Measurements from ENCODE around the gene CACNA1B.

Gene CACNA1B

GRCh38 chr9:137919649-137920141, 42.1 kb downstream of the CACNA1B start:
- H3K27me3 ChIP-seq (ENCODE audit: control insufficient read depth, insufficient read depth, low read length) = no peaks in the 10 kb centered on the region
- H3K9me3 ChIP-seq (ENCODE audit: control insufficient read depth, low read length) = no peaks in the 10 kb centered on the region
- H3K36me3 ChIP-seq (ENCODE audit: control insufficient read depth, insufficient read depth, low read length) = no peaks in the 10 kb centered on the region
- H3K4me1 ChIP-seq (ENCODE audit: control insufficient read depth, insufficient read depth, low read length) = no peaks in the 10 kb centered on the region
- H3K9ac ChIP-seq (ENCODE audit: low read length) = no peak overlapping the region
- no peak overlapping the region for H3K4me3 ChIP-seq (ENCODE audit: low read length)

GRCh38 chr9:137920753-137921152, 43.2 kb downstream of the CACNA1B start:
- Histone ChIP-seq H3K4me1 (ENCODE audit: control insufficient read depth, insufficient read depth, low read length) (no peaks in the 10 kb centered on the region), H3K9ac (ENCODE audit: low read length) (no peak overlapping the region), H3K9me3 (ENCODE audit: control insufficient read depth, low read length) (no peaks in the 10 kb centered on the region), H3K4me3 (ENCODE audit: low read length) (no peak overlapping the region), H3K36me3 (ENCODE audit: control insufficient read depth, insufficient read depth, low read length) (no peaks in the 10 kb centered on the region), H3K27me3 (ENCODE audit: control insufficient read depth, insufficient read depth, low read length) (no peaks in the 10 kb centered on the region)

- Histone ChIP-seq H3K9ac (ENCODE audit: low read length) (no peak overlapping the region), H3K9me3 (ENCODE audit: control insufficient read depth, low read length) (no peaks in the 10 kb centered on the region), H3K27me3 (ENCODE audit: control insufficient read depth, insufficient read depth, low read length) (no peaks in the 10 kb centered on the region), H3K4me3 (ENCODE audit: low read length) (no peak overlapping the region), H3K4me1 (ENCODE audit: control insufficient read depth, insufficient read depth, low read length) (no peaks in the 10 kb centered on the region), H3K36me3 (ENCODE audit: control insufficient read depth, insufficient read depth, low read length) (no peaks in the 10 kb centered on the region)
These were observed 46.6 kb downstream of the CACNA1B start for GRCh38 chr9:137924169-137924568.

GRCh38 chr9:137924761-137925369, 47.3 kb downstream of the CACNA1B start:
- H3K4me1 ChIP-seq (ENCODE audit: control insufficient read depth, insufficient read depth, low read length) = no peaks in the 10 kb centered on the region
- no peaks in the 10 kb centered on the region for H3K27me3 ChIP-seq (ENCODE audit: control insufficient read depth, insufficient read depth, low read length)
- H3K36me3 ChIP-seq (ENCODE audit: control insufficient read depth, insufficient read depth, low read length) = no peaks in the 10 kb centered on the region
- no peak overlapping the region for H3K9ac ChIP-seq (ENCODE audit: low read length)
- H3K9me3 ChIP-seq (ENCODE audit: control insufficient read depth, low read length) = no peaks in the 10 kb centered on the region
- H3K4me3 ChIP-seq (ENCODE audit: low read length) = no peak overlapping the region

GRCh38 chr9:137943655-137944054, 66.1 kb downstream of the CACNA1B start:
- no peak overlapping the region for H3K4me3 ChIP-seq (ENCODE audit: low read length)
- H3K36me3 ChIP-seq (ENCODE audit: control insufficient read depth, insufficient read depth, low read length) = no peaks in the 10 kb centered on the region

GRCh38 chr9:137945581-137945980, 68.0 kb downstream of the CACNA1B start:
- Histone ChIP-seq H3K27me3 (ENCODE audit: control insufficient read depth, insufficient read depth, low read length) (no peaks in the 10 kb centered on the region), H3K4me1 (ENCODE audit: control insufficient read depth, insufficient read depth, low read length) (no peaks in the 10 kb centered on the region), H3K4me3 (ENCODE audit: low read length) (no peak overlapping the region), H3K9ac (ENCODE audit: low read length) (no peak overlapping the region), H3K9me3 (ENCODE audit: control insufficient read depth, low read length) (peaks cover 5% of the 10 kb centered on the region), H3K36me3 (ENCODE audit: control insufficient read depth, insufficient read depth, low read length) (no peaks in the 10 kb centered on the region)

More at GRCh38 chr9:137943655-137944054, 66.1 kb downstream of the CACNA1B start:
- H3K27me3 ChIP-seq (ENCODE audit: control insufficient read depth, insufficient read depth, low read length) = no peaks in the 10 kb centered on the region
- H3K9ac ChIP-seq (ENCODE audit: low read length) = no peak overlapping the region
- peaks cover 5% of the 10 kb centered on the region for H3K9me3 ChIP-seq (ENCODE audit: control insufficient read depth, low read length)
- no peaks in the 10 kb centered on the region for H3K4me1 ChIP-seq (ENCODE audit: control insufficient read depth, insufficient read depth, low read length)

- Histone ChIP-seq H3K9ac (ENCODE audit: low read length) (no peak overlapping the region), H3K4me3 (ENCODE audit: low read length) (no peak overlapping the region), H3K4me1 (ENCODE audit: control insufficient read depth, insufficient read depth, low read length) (no peaks in the 10 kb centered on the region), H3K9me3 (ENCODE audit: control insufficient read depth, low read length) (peaks cover 5% of the 10 kb centered on the region), H3K27me3 (ENCODE audit: control insufficient read depth, insufficient read depth, low read length) (no peaks in the 10 kb centered on the region), H3K36me3 (ENCODE audit: control insufficient read depth, insufficient read depth, low read length) (no peaks in the 10 kb centered on the region)
These were observed 69.4 kb downstream of the CACNA1B start for GRCh38 chr9:137946993-137947392.

GRCh38 chr9:137948642-137949041, 71.1 kb downstream of the CACNA1B start:
- H3K4me3 ChIP-seq (ENCODE audit: low read length) = no peak overlapping the region
- H3K9me3 ChIP-seq (ENCODE audit: control insufficient read depth, low read length) = peaks cover 5% of the 10 kb centered on the region
- no peaks in the 10 kb centered on the region for H3K4me1 ChIP-seq (ENCODE audit: control insufficient read depth, insufficient read depth, low read length)
- H3K27me3 ChIP-seq (ENCODE audit: control insufficient read depth, insufficient read depth, low read length) = no peaks in the 10 kb centered on the region
- H3K36me3 ChIP-seq (ENCODE audit: control insufficient read depth, insufficient read depth, low read length) = no peaks in the 10 kb centered on the region
- H3K9ac ChIP-seq (ENCODE audit: low read length) = no peak overlapping the region

GRCh38 chr9:137949260-137949659, 71.7 kb downstream of the CACNA1B start:
- H3K4me3 ChIP-seq (ENCODE audit: low read length) = no peak overlapping the region
- H3K27me3 ChIP-seq (ENCODE audit: control insufficient read depth, insufficient read depth, low read length) = no peaks in the 10 kb centered on the region
- H3K9me3 ChIP-seq (ENCODE audit: control insufficient read depth, low read length) = peaks cover 5% of the 10 kb centered on the region
- H3K36me3 ChIP-seq (ENCODE audit: control insufficient read depth, insufficient read depth, low read length) = no peaks in the 10 kb centered on the region
- no peaks in the 10 kb centered on the region for H3K4me1 ChIP-seq (ENCODE audit: control insufficient read depth, insufficient read depth, low read length)
- no peak overlapping the region for H3K9ac ChIP-seq (ENCODE audit: low read length)

GRCh38 chr9:137951107-137951506, 73.5 kb downstream of the CACNA1B start:
- no peak overlapping the region for H3K4me3 ChIP-seq (ENCODE audit: low read length)
- H3K9ac ChIP-seq (ENCODE audit: low read length) = no peak overlapping the region
- H3K9me3 ChIP-seq (ENCODE audit: control insufficient read depth, low read length) = no peaks in the 10 kb centered on the region
- H3K36me3 ChIP-seq (ENCODE audit: control insufficient read depth, insufficient read depth, low read length) = no peaks in the 10 kb centered on the region
- H3K4me1 ChIP-seq (ENCODE audit: control insufficient read depth, insufficient read depth, low read length) = no peaks in the 10 kb centered on the region
- no peaks in the 10 kb centered on the region for H3K27me3 ChIP-seq (ENCODE audit: control insufficient read depth, insufficient read depth, low read length)

- Histone ChIP-seq H3K9ac (ENCODE audit: low read length) (no peak overlapping the region), H3K27me3 (ENCODE audit: control insufficient read depth, insufficient read depth, low read length) (no peaks in the 10 kb centered on the region), H3K36me3 (ENCODE audit: control insufficient read depth, insufficient read depth, low read length) (no peaks in the 10 kb centered on the region)
These were observed 74.3 kb downstream of the CACNA1B start for GRCh38 chr9:137951597-137952490.

GRCh38 chr9:137952976-137953666, 75.5 kb downstream of the CACNA1B start:
- Histone ChIP-seq H3K27me3 (ENCODE audit: control insufficient read depth, insufficient read depth, low read length) (no peaks in the 10 kb centered on the region), H3K9ac (ENCODE audit: low read length) (no peak overlapping the region), H3K9me3 (ENCODE audit: control insufficient read depth, low read length) (no peaks in the 10 kb centered on the region)

More at GRCh38 chr9:137951597-137952490, 74.3 kb downstream of the CACNA1B start:
- Histone ChIP-seq H3K9me3 (ENCODE audit: control insufficient read depth, low read length) (no peaks in the 10 kb centered on the region), H3K4me3 (ENCODE audit: low read length) (no peak overlapping the region), H3K4me1 (ENCODE audit: control insufficient read depth, insufficient read depth, low read length) (no peaks in the 10 kb centered on the region)

More at GRCh38 chr9:137952976-137953666, 75.5 kb downstream of the CACNA1B start:
- H3K4me3 ChIP-seq (ENCODE audit: low read length) = no peak overlapping the region
- H3K4me1 ChIP-seq (ENCODE audit: control insufficient read depth, insufficient read depth, low read length) = no peaks in the 10 kb centered on the region
- H3K36me3 ChIP-seq (ENCODE audit: control insufficient read depth, insufficient read depth, low read length) = no peaks in the 10 kb centered on the region
